Kidney capillary endothelial cell (primary cell): Measurements from ENCODE around the gene GULP1.
"Not testable (repeated sequence)": the region's sequence is repeated elsewhere in the genome, so short reads cannot be mapped to it uniquely, and the experiment has no call there.

Experiments
- DNase-seq: peaks from one replicate; pipeline ENCODE4 v3.0.0-alpha.2; 2018; ENCODE audit warnings: low spot score

The GULP1 gene

DNA sequence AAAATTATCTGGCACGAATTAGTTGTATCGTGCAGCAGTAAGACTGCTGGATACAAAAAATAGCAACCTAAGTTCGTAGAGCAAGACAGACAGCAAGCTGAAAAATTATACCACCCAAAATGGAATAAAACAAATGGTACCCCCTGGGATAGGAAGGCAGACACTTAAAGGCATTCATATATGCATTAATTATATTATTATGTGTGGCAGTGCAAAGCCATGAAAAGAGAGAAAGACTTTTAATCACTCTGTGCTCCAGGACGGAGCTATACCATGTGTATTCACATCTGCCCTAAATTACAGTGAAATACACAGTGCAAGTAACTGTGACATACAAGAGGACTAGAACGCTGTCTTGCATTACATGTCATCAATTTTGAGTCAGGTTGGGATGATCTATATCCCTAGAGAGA is 235.9 kb downstream of the GULP1 start:
- DNase-seq, result no peak

DNA sequence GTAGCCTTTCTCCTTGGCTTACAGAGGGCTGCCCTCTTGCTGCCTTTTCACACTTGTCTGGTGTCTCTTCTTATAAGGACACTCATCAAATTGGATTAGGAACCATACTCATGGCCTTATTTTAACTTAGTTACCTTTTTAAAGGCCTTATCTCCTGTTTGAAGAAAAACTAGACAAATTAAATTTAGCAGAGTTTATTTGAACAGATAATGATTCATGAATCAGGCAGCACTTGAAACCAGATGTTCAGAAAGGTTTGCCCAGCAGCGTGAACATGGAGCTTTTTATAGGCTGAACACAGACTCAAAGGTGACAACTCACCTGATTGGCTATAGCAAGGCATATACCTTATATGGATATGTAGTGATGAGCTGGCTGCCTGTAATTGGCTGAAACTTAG is 238.0 kb downstream of the GULP1 start:
- DNase-seq, result no peak

DNA sequence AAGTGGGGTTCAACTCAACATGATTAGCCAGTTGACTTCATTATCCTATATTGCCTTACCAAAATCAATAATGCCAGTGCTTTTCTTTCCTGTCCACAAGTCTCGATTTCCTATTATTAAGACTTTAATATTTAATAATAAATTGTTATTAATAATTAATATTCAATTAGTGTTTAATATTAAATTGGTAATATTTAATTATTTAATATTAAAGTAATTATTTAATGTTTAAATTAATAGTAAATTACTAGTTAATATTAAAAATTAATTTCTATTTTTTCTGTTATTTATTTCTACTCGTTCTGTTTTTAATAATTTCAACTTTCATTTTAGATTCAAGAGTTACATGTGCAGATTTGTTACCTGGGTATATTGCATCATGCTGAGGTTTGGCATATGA is 243.2 kb downstream of the GULP1 start:
- DNase-seq, result no peak

DNA sequence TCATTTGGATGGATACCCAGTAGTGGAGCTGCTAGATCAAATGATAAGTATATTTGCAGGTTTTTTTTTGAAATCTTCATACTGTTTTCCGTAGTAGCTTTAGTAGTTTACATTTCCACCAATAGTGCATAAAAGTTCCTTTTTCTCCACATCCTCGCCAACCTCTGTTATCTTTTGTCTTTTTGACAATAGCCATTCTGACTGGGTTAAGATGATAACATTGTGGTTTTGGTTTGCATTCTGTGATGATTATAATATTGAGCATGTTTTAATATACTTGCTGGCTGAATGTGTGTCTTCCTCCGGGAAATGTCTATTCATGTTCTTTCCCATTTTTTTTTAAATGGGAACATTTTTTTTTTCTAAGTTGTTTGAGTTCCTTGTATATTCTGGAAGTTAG is 260.0 kb downstream of the GULP1 start:
- no peak for DNase-seq

DNA sequence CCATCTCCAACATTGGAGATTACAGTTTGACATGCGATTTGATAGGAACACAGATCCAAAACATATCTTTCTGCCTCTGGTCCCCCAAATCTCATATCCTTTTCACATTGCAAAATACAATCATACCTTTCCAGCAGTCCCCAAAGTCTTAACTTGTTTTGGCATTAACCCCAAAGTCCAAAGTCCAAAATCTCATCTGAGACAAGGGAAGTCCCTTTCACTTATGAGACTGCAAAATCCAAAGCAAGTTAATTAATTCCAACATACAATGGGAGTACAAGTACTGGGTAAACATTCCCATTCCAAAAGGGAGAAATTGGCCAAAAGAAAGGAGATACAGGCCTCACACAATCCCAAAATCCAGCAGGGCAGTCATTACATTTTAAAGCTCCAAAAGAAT is 265.4 kb downstream of the GULP1 start:
- no peak for DNase-seq

DNA sequence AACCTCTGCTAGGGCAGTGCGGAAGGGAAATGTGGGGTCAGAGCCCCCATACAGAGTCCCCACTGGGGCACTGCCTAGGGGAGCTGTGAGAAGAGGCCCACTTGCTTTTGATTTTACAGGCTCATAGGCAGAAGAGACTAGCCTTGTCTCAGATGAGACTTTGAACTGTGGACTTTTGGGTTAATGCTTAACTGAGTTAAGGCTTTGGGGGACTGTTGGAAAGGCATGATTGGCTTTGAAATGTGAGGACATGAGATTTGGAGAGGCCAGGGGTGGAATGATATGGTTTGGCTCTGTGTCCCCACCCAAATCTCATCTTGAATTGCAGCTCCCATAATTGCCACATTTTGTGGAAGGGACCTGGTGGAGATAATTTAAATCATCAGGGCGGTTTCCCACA is 267.8 kb downstream of the GULP1 start:
- not testable (repeated sequence) for DNase-seq

DNA sequence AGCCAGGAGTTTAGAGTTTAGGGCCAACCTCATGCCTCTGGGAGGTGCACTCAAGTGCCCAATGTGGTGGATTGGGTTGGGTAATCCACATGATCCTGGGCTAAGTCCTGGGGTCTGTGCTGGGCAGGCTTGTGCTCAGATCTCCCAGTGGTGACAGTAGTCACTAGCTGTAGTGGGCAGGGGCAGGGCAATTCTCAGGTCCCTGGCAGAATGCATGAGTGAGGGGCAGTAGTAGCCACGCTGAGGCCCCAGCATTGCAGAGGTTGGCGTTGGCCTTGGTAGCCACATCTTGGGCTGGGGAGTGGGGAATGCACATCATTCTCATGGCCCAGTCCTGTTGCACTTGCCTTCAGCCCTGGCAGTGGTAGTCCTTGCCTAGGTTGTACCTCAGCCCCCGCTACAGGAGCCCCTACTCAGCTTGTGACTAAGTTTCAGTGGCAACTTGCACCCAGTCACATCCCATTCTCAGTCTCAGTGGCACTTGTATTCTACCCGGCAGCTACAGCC is 269.9 kb downstream of the GULP1 start:
- DNase-seq, result no peak

DNA sequence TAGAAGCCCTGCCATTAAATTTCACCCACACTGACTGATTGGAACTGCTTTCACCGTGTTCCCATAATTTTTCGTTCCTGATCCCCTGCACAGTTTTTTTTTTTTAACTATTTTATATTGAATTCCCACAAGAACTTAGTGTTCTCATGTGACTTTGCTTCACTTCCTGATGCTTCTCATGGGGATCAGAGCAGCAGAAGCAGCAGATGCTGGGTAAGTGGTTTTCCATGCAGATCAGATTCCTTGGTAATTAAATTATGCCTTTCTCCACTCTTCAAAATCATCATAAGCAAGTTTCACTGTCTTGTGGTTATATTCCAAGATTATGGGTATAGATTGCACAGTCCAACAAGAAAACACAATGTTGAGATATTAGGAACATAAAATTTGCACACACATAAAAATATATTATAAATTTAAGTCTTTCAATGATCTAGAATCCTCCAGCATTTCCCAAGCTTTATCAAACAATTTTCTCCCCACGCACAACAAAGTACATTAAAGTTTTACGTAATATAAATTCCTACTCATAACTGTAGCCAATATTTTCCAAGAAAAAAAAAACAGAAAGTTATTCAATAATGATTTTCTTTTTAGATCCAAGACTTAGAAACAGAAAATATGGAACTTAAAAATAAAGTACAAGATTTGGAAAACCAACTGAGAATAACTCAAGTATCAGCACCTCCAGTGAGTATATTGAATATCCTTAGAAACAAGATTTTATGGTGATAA is 277.9 kb downstream of the GULP1 start:
- no peak for DNase-seq

DNA sequence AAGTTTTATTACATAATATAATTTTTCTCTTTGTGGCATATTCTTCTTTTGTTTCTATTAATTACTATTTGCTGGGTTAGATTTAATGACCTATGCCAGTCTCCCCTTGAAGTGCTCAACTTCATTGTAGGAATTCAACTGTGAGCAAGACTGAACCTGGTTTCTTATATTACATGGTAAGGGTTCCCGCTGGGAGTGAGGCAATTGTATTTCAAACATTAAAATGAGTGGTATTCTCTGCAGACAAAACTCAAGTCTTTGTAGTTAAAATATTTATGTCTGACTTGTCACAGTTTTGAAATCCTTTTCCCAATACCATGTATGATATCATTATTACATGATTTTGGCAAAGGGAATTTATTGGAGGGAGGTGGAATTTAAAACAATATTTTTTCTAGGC is 278.7 kb downstream of the GULP1 start:
- DNase-seq, result no peak

DNA sequence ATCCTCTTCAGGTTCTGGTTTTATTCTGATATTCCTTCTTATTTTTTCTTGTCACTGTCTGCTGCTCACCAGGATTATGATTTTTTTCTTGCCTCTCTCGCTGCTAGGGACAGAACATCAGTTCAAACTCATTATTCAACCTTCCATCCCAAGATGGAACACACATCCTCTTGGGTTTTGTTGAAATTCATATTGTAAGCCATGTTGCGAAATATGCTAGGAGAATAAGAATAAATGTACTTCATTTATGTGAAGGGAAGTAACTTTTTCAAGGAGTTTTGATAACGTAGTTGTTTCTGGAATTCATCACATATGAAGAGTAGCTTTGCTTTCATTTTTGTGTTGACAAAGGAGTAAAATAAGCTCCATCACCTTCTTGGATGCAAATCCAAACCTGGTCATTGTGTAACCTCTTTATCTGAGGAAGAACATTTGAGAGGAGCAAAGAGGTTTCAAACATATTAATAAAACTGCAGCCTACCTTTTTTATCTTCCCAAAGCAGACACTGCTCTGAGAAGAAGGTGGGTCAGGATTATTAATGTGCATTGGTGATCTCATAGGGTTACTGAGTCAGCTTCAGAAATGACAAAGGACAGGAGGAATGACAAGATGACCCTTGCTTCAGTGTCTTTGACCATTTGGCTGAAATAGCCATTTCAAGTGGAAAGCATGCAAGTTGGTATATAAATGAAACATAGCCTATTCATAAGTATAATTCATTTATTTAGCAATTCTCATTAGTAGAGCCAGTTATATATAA is 280.0 kb downstream of the GULP1 start:
- DNase-seq, result no peak

DNA sequence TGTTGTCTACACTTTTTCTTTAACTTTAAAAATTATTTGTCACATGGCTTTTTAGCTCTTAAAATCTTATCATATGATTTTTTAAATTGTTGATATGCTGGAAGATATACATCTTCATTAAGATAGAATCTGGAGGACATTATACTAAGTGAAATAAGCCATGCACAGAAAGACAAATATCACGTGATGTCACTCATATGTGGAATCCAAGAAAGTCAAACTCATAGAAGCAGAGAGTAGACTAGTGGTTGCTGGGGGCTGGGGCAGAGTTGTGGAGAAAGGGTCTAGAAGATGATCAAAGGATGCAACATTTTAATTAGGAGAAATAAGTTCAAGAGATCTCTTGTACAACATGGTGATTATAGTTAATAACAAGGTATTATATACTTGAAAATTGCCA is 280.9 kb downstream of the GULP1 start:
- DNase-seq, result no peak

DNA sequence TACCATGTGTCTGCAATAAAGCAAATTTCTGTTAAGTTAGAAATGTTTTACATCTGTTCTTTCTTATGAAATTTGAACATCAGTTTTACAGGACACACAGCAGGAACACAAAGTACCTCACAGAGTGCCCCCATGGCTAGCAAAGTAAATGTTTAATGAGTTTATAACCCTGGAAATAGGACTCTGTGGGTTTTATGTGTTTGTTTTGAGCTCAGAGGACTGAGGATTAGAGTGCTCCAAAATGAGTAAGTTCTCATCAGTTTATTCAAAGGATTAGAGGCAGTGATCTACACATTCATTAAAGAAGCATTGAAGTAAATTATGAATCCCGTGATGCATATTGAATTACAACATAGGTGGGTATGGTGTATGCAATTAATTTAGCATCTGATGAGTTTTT is 281.8 kb downstream of the GULP1 start:
- no peak for DNase-seq

DNA sequence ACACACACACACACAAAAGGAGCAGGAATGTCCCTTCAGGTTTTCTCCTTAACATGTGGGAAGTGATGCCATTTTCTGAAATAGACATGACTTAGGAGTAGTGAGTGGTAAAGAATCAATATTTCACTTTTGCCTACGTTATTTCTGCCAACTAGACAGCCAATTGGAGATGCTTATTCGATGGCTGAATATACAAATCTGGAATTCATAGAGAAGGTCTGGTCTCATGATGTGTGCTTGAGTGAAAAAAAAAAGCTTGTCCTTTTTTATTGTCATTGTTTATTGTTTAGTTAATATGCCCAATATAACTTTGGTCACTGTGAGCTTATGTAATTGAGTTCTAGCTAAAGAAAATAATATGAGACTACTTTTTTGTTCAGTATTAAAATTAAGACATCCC is 284.3 kb downstream of the GULP1 start:
- DNase-seq, result no peak

DNA sequence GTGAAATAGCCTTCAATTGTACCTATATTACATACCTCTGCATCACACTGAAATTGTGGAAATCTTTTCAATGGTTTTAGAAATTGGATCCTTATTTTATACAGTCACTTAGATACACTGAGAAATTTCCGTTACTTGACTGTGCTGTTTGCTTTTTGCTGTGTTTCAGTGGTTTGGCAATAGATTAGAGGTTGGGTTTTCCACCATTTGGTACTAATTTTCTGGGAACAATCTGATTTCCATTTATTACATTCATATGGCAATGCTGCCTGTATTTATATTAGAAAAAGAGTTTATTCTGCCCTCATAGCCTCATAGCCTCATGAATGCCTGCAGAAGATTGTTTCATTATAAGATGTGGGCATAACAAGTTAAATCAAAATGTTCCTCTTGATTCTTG is 285.0 kb downstream of the GULP1 start:
- no peak for DNase-seq

DNA sequence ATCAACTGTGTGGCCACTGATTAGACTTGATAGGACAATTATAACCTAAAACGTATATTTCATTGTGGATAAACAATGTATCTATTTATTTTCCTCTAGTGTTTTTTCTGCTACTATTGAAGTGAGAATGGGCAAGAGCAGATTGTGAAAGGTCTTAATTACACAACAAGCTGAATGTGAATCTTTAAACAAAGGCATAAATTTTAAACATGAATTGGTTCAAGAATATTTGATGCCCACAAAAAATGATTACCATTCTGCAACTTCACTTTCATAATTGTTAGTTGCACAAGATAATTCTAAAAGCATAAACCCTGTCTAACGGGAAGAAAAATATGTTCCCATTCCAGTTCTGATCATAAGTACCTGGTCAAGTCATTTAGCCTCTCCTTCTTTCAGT is 285.6 kb downstream of the GULP1 start:
- no peak for DNase-seq

DNA sequence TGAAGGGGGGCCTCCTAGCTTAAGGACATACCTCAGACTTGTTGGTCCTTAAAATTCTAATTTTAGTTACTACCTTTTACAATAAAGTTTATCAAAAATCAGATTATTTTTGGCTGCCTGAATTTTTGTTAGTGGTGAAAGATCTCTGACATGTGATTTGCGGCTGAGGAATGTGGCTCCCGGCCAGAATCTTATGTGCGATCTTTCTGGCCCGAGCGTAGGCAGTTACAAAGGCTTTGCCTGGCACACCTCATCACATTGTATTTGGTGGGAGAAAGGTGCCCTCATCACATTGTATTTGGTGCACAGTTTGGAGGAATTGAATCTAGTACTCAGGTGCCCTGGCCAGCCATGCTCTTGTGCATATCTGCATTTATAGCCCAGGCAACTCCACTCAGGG is 289.1 kb downstream of the GULP1 start:
- DNase-seq, result no peak

DNA sequence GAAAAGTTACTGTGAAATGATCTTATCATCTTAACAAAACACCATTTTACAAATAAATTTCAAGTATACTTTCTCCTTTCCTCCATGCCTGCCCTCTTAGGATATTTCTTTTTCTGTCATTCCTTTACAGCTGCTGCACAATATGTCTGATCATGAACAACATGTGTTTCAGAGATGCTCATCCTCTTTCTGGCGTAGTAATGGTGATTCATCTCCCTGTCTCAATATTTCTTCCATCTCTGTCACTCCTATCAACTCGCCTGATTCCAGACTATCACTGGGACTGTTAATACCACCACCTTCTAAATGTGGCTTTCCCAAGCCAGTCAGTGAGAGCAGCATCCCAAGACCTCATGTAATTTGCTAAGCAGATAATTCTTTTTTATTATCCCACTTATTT is 290.5 kb downstream of the GULP1 start:
- no peak for DNase-seq

DNA sequence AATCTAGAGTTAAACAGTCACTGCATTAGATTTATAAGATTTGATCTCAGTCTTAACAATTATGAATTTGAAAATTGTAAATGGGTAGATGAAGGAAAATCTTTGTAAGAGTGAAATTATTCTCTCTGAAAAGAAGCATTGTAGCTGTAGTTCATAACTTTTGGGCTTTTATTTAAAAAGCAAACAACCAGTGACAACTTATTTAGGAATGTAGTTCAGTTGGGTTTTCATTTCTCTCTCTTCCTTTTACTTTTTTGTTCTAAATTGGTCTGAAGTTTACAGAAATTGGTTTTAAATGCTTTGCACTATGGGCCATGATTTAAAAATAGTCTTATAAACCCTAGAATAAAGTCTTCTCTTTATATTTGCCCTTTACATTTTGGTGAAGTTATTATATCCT is 296.6 kb downstream of the GULP1 start:
- DNase-seq, result no peak

DNA sequence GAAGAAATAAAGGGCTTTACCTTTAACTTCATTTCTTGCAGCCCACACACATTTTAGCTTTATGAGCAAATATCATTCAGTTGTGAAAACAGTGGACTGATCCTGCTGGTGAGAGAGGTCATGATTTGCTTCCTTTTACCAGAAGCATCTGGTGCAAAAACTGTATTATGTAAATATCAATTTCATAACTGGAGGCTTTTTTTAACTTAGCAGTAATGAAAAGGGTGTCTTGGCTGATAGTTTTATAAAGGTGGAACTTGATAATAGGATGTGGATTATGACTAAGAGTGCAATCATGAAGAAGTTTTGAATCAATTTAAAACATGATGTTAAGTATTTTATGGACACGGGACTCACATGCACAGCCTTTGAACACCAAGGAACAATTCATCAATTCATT is 304.4 kb downstream of the GULP1 start:
- no peak for DNase-seq

DNA sequence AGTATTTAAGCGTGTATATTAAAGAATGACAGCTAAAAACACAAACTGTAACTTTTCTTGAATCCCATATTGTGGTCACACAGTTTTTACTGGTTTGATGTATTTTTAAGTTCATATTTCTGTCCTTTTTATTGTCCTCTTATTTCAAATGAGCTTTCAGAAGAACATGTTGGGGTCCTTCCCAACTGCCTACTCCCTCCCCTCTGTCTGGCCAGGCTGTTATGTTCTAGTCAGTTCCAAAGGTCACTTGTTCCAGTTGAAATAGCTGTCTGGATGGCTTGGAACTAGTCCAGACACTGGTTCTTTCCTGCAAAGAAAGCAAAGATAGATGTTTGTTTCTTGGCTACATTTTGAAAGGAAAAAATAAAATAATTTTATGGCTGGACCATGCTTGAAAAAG is 306.9 kb downstream of the GULP1 start:
- no peak for DNase-seq

DNA sequence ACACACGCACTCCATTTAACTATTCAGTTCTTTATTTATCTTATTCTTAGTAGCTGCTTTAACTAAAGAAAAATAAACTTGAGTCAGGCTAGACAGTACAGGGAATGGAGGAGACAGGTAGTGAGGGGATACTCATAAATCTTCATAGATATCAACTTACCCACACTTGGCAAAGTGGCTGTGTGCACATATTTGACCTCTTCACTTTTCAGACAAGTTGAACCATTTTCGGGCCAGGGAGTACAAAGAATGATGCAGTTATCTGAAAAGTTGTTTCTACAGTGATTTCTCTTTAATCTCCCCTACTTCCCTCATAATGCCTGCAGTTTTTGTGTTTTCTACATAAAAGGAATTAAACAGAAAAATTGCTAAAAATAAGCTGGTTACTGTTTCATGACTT is 307.5 kb downstream of the GULP1 start:
- DNase-seq, result no peak

DNA sequence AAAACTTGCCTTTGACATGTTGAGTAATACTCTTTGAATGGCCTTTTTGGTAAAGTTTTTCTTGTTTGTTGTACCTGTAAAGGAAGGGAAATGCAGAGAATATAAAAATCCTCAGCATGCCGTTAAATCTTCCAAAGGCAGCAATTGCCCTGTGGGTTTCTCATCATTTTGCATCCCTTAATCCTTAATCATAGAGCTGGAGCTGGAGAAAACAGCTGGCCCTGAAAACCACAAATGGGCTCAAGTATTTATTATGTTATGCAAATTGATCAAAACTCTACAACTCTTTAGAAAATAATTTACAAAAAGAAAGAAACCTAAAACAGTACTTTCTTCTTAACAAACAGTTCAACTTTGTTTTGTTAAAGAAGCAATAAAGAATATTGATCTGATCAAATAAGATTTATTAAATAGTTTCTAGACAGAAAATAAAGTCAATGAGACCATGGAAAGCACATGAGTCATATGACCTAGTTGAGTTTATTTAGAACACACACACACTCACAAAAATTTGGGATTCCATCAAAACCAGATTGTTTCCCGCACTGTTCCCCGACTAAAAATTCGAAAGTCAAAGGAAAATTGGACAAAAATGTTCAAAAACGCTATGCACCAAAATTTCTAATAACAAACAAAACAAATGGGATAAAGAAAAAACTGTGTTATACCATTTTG is 309.0 kb downstream of the GULP1 start:
- DNase-seq, result no peak

DNA sequence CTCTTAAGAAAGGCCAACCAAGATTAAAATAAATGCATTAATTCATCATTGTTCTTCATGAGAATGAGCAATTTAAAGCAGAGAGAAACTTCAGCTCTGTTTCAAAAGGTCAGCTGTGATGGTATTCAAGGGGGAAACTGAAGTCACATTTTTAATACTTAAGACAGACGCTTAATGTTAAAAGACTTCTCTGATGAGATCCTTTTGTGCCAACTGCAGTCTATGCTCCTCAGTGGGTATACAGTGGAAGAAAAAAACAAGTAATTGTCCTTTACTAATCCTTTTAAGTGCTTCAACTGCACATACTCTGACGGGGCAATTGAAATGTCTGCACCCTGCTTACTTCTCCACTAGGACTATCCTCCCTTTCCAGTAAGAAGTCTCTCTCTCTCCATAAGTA is 309.7 kb downstream of the GULP1 start:
- no peak for DNase-seq
